GM18507 (cell line): Measurements from ENCODE around the gene IER5L.

Source experiments
- DNase-seq: peaks from one replicate; pipeline ENCODE4 v3.0.0; 2011; ENCODE audit warnings: low read depth; ENCODE audit not compliant: insufficient read length; ENCODE audit errors: extremely low spot score
- FAIRE-seq: peaks from 2 replicates; lab custom pipeline; 2011; peaks lifted over from hg19 to GRCh38; lab: Jason Lieb, UNC

IER5L gene

DNA sequence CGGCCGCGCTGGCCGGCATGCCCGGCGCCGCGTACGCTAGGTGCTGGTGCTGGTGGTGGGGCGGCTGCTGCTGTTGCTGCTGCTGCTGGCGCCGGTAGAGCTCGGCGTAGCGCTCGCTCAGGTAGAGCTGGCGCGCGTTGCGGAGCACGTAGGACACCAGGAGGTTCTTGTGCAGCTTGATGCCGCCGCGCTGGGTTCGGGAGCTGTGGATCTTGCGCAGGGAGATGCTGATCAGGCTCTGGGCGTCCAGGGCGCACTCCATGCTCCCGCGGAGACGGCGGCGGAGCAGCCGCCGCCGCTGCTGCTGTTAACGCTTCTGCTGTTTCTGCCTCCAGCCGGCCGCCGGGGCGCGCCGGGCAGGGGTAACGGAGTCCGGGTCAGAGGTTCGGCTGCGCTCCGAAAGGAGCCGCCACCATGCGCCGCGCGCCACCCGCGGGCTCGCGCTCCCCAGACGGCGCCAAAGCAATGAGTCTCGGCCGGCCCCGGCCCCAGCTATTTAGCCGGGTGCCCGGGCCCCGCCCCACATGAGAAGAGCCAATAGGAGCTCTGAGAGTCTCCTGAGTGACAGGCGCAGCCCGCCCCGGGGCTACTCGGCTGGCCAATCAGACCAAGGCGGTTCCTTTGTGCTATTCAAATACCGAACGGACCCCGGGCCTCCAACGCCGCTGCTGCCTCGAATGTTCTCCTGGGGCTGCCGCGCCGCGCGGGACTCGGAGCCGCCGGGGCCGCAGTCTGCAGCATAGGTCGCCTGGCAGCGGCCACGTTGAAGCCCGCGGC is at the start of gene IER5L:
Gene IER5L, minus strand, starts transcription at position 471 of the 777 bp plus-strand sequence. Its CDS starts 209 bp downstream, at position 262.
- FAIRE-seq (peak; percentile 76), DNase-seq (peak; percentile 98)

GRCh38 chr9:129227843-129228189 is 49.8 kb upstream of the IER5L start:
- DNase-seq, result no peak
- no peak for FAIRE-seq

DNA sequence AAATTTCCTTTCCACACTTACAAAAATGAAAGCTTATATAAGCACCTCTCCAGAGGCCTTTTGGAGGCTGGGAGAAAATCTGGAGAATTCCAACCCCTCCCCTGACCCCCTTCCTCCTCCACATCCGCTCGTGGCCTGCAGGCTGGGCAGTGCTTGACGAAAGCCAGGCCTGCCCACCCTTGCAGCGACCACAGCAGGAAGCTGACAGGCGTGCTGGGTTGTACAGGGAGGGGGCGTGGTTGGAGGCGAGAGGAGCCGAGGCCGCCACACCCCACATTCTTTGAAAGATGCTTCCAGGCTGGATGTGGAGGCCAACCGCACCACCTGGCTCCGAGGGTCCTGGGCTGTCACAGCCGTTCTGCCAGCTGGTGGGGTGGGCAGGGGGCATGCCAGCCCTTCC is 47.8 kb upstream of the IER5L start:
- DNase-seq (no peak), FAIRE-seq (no peak)

GRCh38 chr9:129225490-129225778 is 47.4 kb upstream of the IER5L start:
- DNase-seq (no peak), FAIRE-seq (no peak)

DNA sequence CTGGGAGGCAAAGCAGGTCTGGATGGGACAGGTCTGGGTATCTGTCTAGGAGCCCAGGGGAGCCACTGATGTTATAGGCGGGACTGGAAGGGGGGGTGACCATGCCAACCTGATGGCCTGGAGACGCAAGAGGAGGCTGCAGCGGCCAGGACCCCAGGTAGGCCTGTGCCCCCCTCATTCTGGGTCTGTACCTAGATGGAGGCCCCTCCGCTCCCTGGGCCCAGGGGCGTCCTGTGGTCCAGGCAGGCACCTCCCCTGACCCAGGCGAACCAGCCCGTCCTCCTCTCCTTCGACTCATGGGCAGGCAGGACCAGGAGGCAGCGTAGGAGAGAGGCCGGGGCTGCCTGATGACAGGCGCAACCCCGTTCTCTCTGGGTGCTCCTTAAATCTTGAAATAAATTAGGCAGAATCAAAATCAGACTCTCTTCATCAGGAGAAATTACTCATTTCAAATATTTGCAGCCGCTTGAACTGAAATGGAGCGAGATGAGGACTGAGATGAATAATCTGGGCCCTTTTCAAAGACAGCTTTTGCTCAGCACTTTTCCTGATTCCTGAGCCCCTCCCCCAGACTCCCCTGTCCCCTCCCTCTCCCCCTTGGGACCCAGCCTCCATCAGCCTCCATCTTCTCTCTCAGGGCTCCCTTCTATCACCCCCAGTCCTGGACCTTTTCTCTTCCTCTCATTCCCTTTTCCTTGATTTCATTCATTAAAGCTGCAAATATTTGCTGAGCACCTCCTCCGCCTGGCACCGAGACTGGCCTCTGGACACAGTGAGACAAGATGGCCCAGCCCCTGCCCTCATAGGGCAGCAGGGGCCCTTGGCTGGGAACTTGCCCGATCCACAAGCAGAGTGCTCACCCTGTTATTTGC is 46.8 kb upstream of the IER5L start:
- DNase-seq (no peak), FAIRE-seq (no peak)

GRCh38 chr9:129223551-129224208 is 45.6 kb upstream of the IER5L start:
- no peak for DNase-seq
- FAIRE-seq, result no peak

GRCh38 chr9:129222819-129223218 is 44.8 kb upstream of the IER5L start:
- FAIRE-seq (no peak), DNase-seq (no peak)

- FAIRE-seq (no peak), DNase-seq (no peak)
Observed at GRCh38 chr9:129221979-129222635, 44.0 kb upstream of the IER5L start.

- FAIRE-seq, result peak; percentile 71
- no peak for DNase-seq
Observed at GRCh38 chr9:129221233-129221632, 43.2 kb upstream of the IER5L start.

GRCh38 chr9:129220771-129221170 is 42.7 kb upstream of the IER5L start:
- DNase-seq, result no peak
- no peak for FAIRE-seq

- DNase-seq (no peak), FAIRE-seq (no peak)
Observed at GRCh38 chr9:129218918-129219317, 40.9 kb upstream of the IER5L start.

DNA sequence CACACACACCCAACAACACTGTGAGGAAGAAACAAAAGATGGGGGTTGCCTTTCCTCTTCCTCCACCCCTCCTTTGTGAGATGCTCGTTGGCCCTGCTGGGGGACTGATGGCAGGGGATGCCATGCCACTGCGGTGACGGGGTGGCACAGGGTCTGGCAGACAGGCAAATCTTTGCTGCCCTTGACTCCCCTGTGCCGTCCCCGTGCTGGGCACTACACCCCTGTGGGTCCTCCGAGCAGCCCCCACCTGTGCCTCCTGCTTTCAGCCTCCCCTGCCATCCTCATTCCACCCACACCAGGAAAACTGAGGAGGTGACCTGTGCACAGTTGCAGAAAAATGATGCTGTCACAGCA is 40.2 kb upstream of the IER5L start:
- DNase-seq (no peak), FAIRE-seq (no peak)

DNA sequence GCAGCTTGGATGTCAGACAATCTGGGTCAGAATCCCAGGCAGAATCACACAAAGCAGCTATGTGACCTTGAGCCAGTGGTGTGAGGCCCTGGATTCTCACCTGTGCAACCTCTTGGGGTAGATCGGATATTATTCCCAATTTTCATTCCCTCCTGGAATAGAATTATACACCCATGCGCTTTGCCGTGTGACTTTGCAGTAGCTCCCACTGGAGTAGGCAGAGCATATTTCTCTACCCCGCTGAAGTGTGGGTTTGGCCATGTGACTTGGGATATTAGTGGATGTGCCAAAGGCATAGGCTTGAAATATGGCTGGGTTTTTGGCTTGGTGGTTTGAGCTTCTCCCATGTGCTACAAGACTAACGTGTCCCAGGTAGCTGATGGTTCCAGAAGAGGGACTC is 35.5 kb upstream of the IER5L start:
- FAIRE-seq (no peak), DNase-seq (no peak)

- DNase-seq (no peak), FAIRE-seq (no peak)
Observed at GRCh38 chr9:129211686-129212085, 33.6 kb upstream of the IER5L start.

DNA sequence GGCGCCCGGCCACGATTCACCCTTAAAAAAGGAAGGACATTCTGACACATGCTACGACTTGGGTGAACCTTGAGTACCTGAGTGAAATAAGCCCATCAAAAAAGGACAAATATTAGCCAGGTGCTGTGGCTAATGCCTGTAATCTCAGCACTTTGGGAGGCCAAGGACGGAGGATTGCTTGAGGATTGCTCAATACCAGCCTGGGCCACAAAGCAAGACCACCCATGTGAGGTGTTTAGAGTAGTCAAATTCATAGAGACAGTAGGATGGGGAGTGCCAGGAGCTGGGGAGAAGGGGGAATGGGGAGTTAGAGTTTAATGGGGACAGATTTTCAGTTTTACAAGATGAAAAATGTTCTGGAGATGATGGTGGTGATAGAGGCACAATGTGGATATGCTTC is 32.1 kb upstream of the IER5L start:
- FAIRE-seq (no peak), DNase-seq (no peak)

- FAIRE-seq (no peak), DNase-seq (no peak)
Observed at GRCh38 chr9:129209580-129209979, 31.5 kb upstream of the IER5L start.

DNA sequence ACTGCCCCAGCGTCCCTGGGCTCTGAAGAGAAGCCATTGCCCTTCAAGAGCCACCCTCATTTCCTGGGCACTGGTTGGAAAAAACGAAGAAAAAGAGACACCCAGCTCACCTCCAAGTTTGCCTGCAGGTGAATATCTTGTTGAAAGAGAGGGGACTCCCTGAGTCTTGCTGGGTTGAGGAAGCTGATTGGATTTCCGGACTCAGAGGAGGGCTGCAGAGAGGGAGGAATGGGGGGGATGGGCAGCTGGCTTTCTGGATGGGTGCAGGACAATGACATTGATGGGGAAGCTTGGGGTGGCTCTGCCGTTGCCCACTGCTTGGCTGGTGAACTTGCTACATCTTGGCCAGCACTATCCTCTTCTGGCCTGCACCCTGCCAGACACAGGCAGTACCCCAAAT is 31.0 kb upstream of the IER5L start:
- FAIRE-seq, result no peak

GRCh38 chr9:129208207-129209032 is 30.4 kb upstream of the IER5L start:
- FAIRE-seq (no peak), DNase-seq (no peak)

More for the DNA sequence above, 31.0 kb upstream of the IER5L start:
- no peak for DNase-seq

- FAIRE-seq, result no peak
Observed at GRCh38 chr9:129206905-129207304, 28.8 kb upstream of the IER5L start.

More at GRCh38 chr9:129206905-129207304, 28.8 kb upstream of the IER5L start:
- no peak for DNase-seq
